Spleen (tissue), 11 donors: ENCODE measurements around the gene MINAR1. TPM values are rescaled to one million over a fixed set of nuclear protein-coding genes. Genes with fewer than 3 reads are reported as not detected.
"Not testable (repeated sequence)": the region's sequence is repeated elsewhere in the genome, so short reads cannot be mapped to it uniquely, and the experiment has no call there.

Experiments
- DNase-seq: peaks from one replicate; pipeline ENCODE4 v3.0.0-alpha.2; 2020
- H3K27ac ChIP-seq, 8 donors: fragments of 200-600 bp; sonication (generic) in 7 of 8; 1 replicate in 4 of 8; 2 replicates in 4 of 8; pipeline versions ENCODE4 v1.5.0 to v1.8.0; 2016 to 2021; ENCODE audit warnings: inconsistent platforms in 4 of 8, mild to moderate bottlenecking in 4 of 8, moderate library complexity in 1 of 8
- H3K27me3 ChIP-seq, 7 donors: fragments of 200-600 bp; sonication (generic) in 6 of 7; replicated peaks in 1 of 7; 1 replicate in 4 of 7; 2 replicates in 3 of 7; pipeline versions ENCODE4 v1.5.0 to v1.8.0; 2016 to 2021; ENCODE audit warnings: inconsistent platforms in 3 of 7, mild to moderate bottlenecking in 1 of 7
- H3K36me3 ChIP-seq, 6 donors: fragments of 200-600 bp; sonication (generic) in 5 of 6; 1 replicate in 4 of 6; 2 replicates in 2 of 6; pipeline versions ENCODE4 v1.5.0 to v1.8.0; 2016 to 2021; ENCODE audit warnings: inconsistent platforms in 2 of 6
- H3K4me1 ChIP-seq, 6 donors: fragments of 200-600 bp; sonication (generic) in 5 of 6; 1 replicate in 3 of 6; 2 replicates in 3 of 6; pipeline versions ENCODE4 v1.5.0 to v1.8.0; 2016 to 2021; ENCODE audit warnings: inconsistent platforms in 3 of 6
- H3K4me3 ChIP-seq, 8 donors: fragments of 200-600 bp; sonication (generic) in 7 of 8; 1 replicate in 4 of 8; 2 replicates in 4 of 8; pipeline versions ENCODE4 v1.5.0 to v1.8.0; 2016 to 2021; ENCODE audit warnings: inconsistent platforms in 4 of 8, mild to moderate bottlenecking in 4 of 8, moderate library complexity in 2 of 8
- H3K9me3 ChIP-seq, 8 donors: fragments of 200-600 bp; sonication (generic) in 7 of 8; 1 replicate in 4 of 8; 2 replicates in 4 of 8; pipeline versions ENCODE4 v1.5.0 to v1.8.0; 2016 to 2021; ENCODE audit warnings: inconsistent platforms in 4 of 8
- CTCF ChIP-seq, 11 experiments: fragments of 200-600 bp in 7 of 11; fragments of 450-650 bp in 4 of 11; sonication (generic) in 4 of 11; IDR thresholded peaks in 8 of 11; conservative IDR thresholded peaks in 3 of 11; 1 replicate in 7 of 11; 2 replicates in 4 of 11; pipeline versions ENCODE4 v1.4.0 to v1.8.0; 2016 to 2021; ENCODE audit warnings: antibody characterized with exemption in 11 of 11, inconsistent platforms in 4 of 11, mild to moderate bottlenecking in 1 of 11
- POLR2A ChIP-seq, 3 donors: fragments of 450-650 bp; IDR thresholded peaks; one replicate each; pipeline ENCODE4 v1.5.1; 2017; ENCODE audit warnings: antibody characterized with exemption in 3 of 3, mild to moderate bottlenecking in 1 of 3
- POLR2AphosphoS5 ChIP-seq, 3 donors: sonication (generic); formaldehyde crosslinking; IDR thresholded peaks; one replicate each; pipeline ENCODE4 v1.5.1; 2017; ENCODE audit warnings: antibody characterized with exemption in 3 of 3
- WGBS, 5 donors: extraction: QIAGEN DNeasy Blood & Tissue Kit in 3 of 5; methylation state at CpG; one replicate each; pipeline versions ENCODE4 v1.1.5 to v1.1.7; 2013 to 2018; 5-methylcytosine and 5-hydroxymethylcytosine counted together
- intact Hi-C: fragments of 100-400 bp; cut with DNase I; formaldehyde crosslinking; loops from one replicate; pipeline ENCODE4 v1.15.0; 2023; ENCODE audit warnings: low total_unique reads
- polyA plus RNA-seq, 3 donors: library from polyadenylated mRNA; stranded (reverse); fragments of 200-250 nt; gene quantifications; one replicate each; pipeline ENCODE4 v1.2.1, GENCODE V29; 2013
- total RNA-seq, 7 donors: library from RNA; depleted of rRNA in 3 of 7; stranded (reverse); fragments of >200 nt in 3 of 7; fragmentation: NEBNext Ultra II Directional in 4 of 7; extraction: Animal tissue kit (Norgen Biotek cat#: 25700) in 4 of 7; gene quantifications; one replicate each; pipeline versions ENCODE4 v1.1.0 to v1.2.1, GENCODE V29; 2016 to 2021
- donor health status: healthy with polysubstance abuse.
- donor health status: DM: no; HTN: no; CAD: no; lungs with moderate emphysema.
- donor health status: DM: no; HTN: no; CAD: no.
- donor health status: Bipolar disorder and iron deficiency.
- donor health status: healthy.
- donor health status: DM: no; HTN: no; CAD: no.
- donor health status: DM: yes; HTN: yes; CAD: no.

The MINAR1 gene
- total and polyA plus RNA-seq, 10 donors, result 0.15 to 1.6 (median 0.73) TPM

GRCh38 chr15:79418693-79419279 is 13.3 kb upstream of the MINAR1 start:
- intact Hi-C loops, result no loop called here
- no peak for DNase-seq
- TF ChIP-seq POLR2AphosphoS5 (IDR thresholded peaks at IDR 0.05) (no peak), POLR2A (IDR thresholded peaks at IDR 0.05) (no peak), CTCF (IDR thresholded peaks at IDR 0.05 in 8 of 11, conservative IDR thresholded peaks at IDR 0.05 in 3 of 11) (no peak)
- Histone ChIP-seq H3K4me3 (no peak overlapping the region), H3K36me3 (no peaks in the 10 kb centered on the region), H3K4me1 (no peaks in the 10 kb centered on the region), H3K27me3 (no peaks in the 10 kb centered on the region), H3K27ac (no peak overlapping the region), H3K9me3 (no peaks in the 10 kb centered on the region)
- 59 to 77% (median 74%) methylated on average over 9 of the region's 9 CpGs for WGBS, 5 donors

GRCh38 chr15:79425591-79426295 is 6.4 kb upstream of the MINAR1 start:
- intact Hi-C loops, result no loop called here
- peaks cover 0 to 4% (median 0%) of the 10 kb centered on the region in 6 donors for H3K4me1 ChIP-seq
- WGBS, 5 donors, result 70 to 84% (median 81%) methylated on average over 10 of the region's 10 CpGs

GRCh38 chr15:79426899-79427298 is 5.2 kb upstream of the MINAR1 start:
- 93 to 98% (median 95%) methylated on average over 2 of the region's 2 CpGs for WGBS, 5 donors
- H3K9me3 ChIP-seq, result not testable (repeated sequence)

More at GRCh38 chr15:79425591-79426295, 6.4 kb upstream of the MINAR1 start:
- no peak for TF ChIP-seq POLR2A (IDR thresholded peaks at IDR 0.05)
- TF ChIP-seq POLR2AphosphoS5 (IDR thresholded peaks at IDR 0.05), result no peak
- no peak for TF ChIP-seq CTCF (IDR thresholded peaks at IDR 0.05 in 8 of 11, conservative IDR thresholded peaks at IDR 0.05 in 3 of 11)
- H3K4me3 ChIP-seq, result no peak overlapping the region
- no peak for DNase-seq
- H3K36me3 ChIP-seq, result peaks cover 0 to 3% (median 0%) of the 10 kb centered on the region in 6 donors
- no peaks in the 10 kb centered on the region for H3K9me3 ChIP-seq
- peaks cover 0 to 35% (median 13%) of the 10 kb centered on the region in 7 donors for H3K27me3 ChIP-seq
- H3K27ac ChIP-seq, result no peak overlapping the region

GRCh38 chr15:79427781-79428598 is 4.1 kb upstream of the MINAR1 start:
- 62 to 77% (median 71%) methylated on average over 5 of the region's 5 CpGs for WGBS, 5 donors
- peaks cover 0 to 3% (median 0%) of the 10 kb centered on the region in 6 donors for H3K36me3 ChIP-seq
- H3K27me3 ChIP-seq, result peaks cover 0 to 58% (median 34%) of the 10 kb centered on the region in 7 donors
- H3K27ac ChIP-seq, result no peak overlapping the region
- H3K4me3 ChIP-seq, result no peak overlapping the region
- no peak for DNase-seq
- intact Hi-C loops, result no loop called here
- H3K4me1 ChIP-seq, result peaks cover 12 to 26% (median 19%) of the 10 kb centered on the region in 6 donors
- TF ChIP-seq POLR2AphosphoS5 (IDR thresholded peaks at IDR 0.05) (no peak), CTCF (IDR thresholded peaks at IDR 0.05 in 8 of 11, conservative IDR thresholded peaks at IDR 0.05 in 3 of 11) (no peak), POLR2A (IDR thresholded peaks at IDR 0.05) (no peak)
- H3K9me3 ChIP-seq, result no peaks in the 10 kb centered on the region

More at GRCh38 chr15:79426899-79427298, 5.2 kb upstream of the MINAR1 start:
- intact Hi-C loops, DNase-seq, H3K27ac ChIP-seq, H3K36me3 ChIP-seq, H3K4me3 ChIP-seq: not testable (repeated sequence)
- Histone ChIP-seq H3K4me1 (peaks cover 6 to 15% (median 10%) of the 10 kb centered on the region in 6 donors), H3K27me3 (peaks cover 0 to 47% (median 24%) of the 10 kb centered on the region in 7 donors)
